ENCODE measurements around the gene SNX9. TPM values are rescaled to one million over a fixed set of nuclear protein-coding genes. Genes with fewer than 3 reads are reported as not detected.
"Not testable (repeated sequence)": the region's sequence is repeated elsewhere in the genome, so short reads cannot be mapped to it uniquely, and the experiment has no call there.

Gene SNX9
- total RNA-seq, 2 experiments from 2014 or later: 59.3 to 59.7 TPM

- no peak for DNase-seq
- Mint-ChIP-seq H3K4me3 (no peak overlapping the region), H3K4me1 (ENCODE audit: low read depth) (peaks cover 47% of the 10 kb centered on the region), H3K27me3 (no peaks in the 10 kb centered on the region), H3K36me3 (peaks cover 74% of the 10 kb centered on the region), H3K9me3 (no peaks in the 10 kb centered on the region), H3K27ac (no peak overlapping the region)
- ChIA-PET POLR2A (no interaction called here), CTCF (interaction anchor here (1.3 kb wide), 1 partner anchor 39 kb away, joined by 4 read pairs; the partner anchor contains the start of gene SYNJ2)
- intact Hi-C loops (cut with micrococcal nuclease): no loop called here
Observed at GRCh38 chr6:157942351-157942750, 119.3 kb downstream of the SNX9 start.

- no peaks in the 10 kb centered on the region for H3K9me3 Mint-ChIP-seq
- intact Hi-C loops (cut with micrococcal nuclease): no loop called here
- H3K4me3 Mint-ChIP-seq: no peak overlapping the region
- ChIA-PET POLR2A (no interaction called here), CTCF (interaction anchor here (1.3 kb wide), 1 partner anchor 38 kb away, joined by 4 read pairs; the partner anchor contains the start of gene SYNJ2)
- no peak overlapping the region for H3K27ac Mint-ChIP-seq
- DNase-seq: no peak
- no peaks in the 10 kb centered on the region for H3K27me3 Mint-ChIP-seq
- H3K36me3 Mint-ChIP-seq: peaks cover 73% of the 10 kb centered on the region
- peaks cover 47% of the 10 kb centered on the region for H3K4me1 Mint-ChIP-seq (ENCODE audit: low read depth)
Observed at GRCh38 chr6:157943249-157943963, 120.4 kb downstream of the SNX9 start.

GRCh38 chr6:157943964-157944283 lies 120.9 kb downstream of the SNX9 start:
- POLR2A ChIA-PET: no interaction called here
- intact Hi-C loops (cut with micrococcal nuclease): no loop called here
- H3K27ac Mint-ChIP-seq: no peak overlapping the region
- H3K36me3 Mint-ChIP-seq: peaks cover 73% of the 10 kb centered on the region
- DNase-seq: no peak
- no peak overlapping the region for H3K4me3 Mint-ChIP-seq
- H3K27me3 Mint-ChIP-seq: no peaks in the 10 kb centered on the region
- H3K4me1 Mint-ChIP-seq (ENCODE audit: low read depth): peaks cover 47% of the 10 kb centered on the region
- H3K9me3 Mint-ChIP-seq: peaks cover 5% of the 10 kb centered on the region
- CTCF ChIA-PET: no interaction called here

GRCh38 chr6:157944983-157945931 lies 122.2 kb downstream of the SNX9 start:
- Mint-ChIP-seq H3K36me3 (peaks cover 65% of the 10 kb centered on the region), H3K4me1 (ENCODE audit: low read depth) (peaks cover 39% of the 10 kb centered on the region), H3K9me3 (peaks cover 18% of the 10 kb centered on the region), H3K27ac (peak overlapping the region; percentile 78), H3K4me3 (no peak overlapping the region), H3K27me3 (no peaks in the 10 kb centered on the region)
- CTCF ChIA-PET: no interaction called here
- intact Hi-C loops (cut with micrococcal nuclease): no loop called here
- POLR2A ChIA-PET: no interaction called here
- DNase-seq: peak; percentile 70

DNA sequence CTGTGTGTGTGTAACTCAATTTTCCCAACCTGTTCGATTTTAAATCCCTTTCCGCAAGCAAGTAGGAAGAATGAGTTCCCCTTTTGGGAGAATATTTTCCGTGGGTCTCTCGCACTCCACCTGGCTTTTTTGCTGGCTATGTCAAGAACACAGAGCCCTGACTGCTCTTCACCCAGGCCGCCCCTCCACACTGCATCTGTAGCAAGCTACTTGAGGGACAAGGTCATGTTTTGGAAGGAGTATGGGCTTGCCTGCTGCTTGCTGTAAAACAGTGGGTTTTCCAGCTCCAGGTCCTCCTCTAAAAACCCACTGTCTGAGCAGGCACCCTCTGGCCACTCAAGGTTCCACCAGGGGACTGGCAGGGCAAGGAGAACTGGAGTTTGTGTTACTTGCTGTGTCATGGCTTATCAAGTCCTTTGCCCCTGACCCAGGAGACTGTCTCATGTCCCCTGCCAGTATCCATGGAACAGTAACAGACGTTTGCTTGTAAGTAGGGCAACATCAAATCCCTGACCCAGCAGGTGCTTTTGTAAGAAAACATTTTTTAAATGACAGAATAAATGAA lies 123.1 kb downstream of the SNX9 start:
- Mint-ChIP-seq H3K9me3 (peaks cover 26% of the 10 kb centered on the region), H3K27ac (peak overlapping the region; percentile 46), H3K4me1 (ENCODE audit: low read depth) (peaks cover 30% of the 10 kb centered on the region), H3K27me3 (no peaks in the 10 kb centered on the region), H3K4me3 (no peak overlapping the region), H3K36me3 (peaks cover 56% of the 10 kb centered on the region)
- POLR2A ChIA-PET: no interaction called here
- no peak for DNase-seq
- intact Hi-C loops (cut with micrococcal nuclease): no loop called here
- CTCF ChIA-PET: interaction anchor here (0.8 to 1.5 kb wide), 3 partner anchors 80 to 127 kb away, joined by 3 to 10 read pairs (median 3); no protein-coding TSS in a partner anchor

- CTCF ChIA-PET: interaction anchor here (0.7 to 1.5 kb wide), 6 partner anchors 73 to 281 kb away, joined by 3 to 10 read pairs (median 3); no protein-coding TSS in a partner anchor
- H3K27ac Mint-ChIP-seq: peak overlapping the region; percentile 34
- no peak overlapping the region for H3K4me3 Mint-ChIP-seq
- intact Hi-C loops (cut with micrococcal nuclease): no loop called here
- peaks cover 47% of the 10 kb centered on the region for H3K36me3 Mint-ChIP-seq
- H3K9me3 Mint-ChIP-seq: peaks cover 26% of the 10 kb centered on the region
- POLR2A ChIA-PET: no interaction called here
- DNase-seq: no peak
- peaks cover 28% of the 10 kb centered on the region for H3K4me1 Mint-ChIP-seq (ENCODE audit: low read depth)
- no peaks in the 10 kb centered on the region for H3K27me3 Mint-ChIP-seq
Observed at GRCh38 chr6:157946865-157947532, 124.0 kb downstream of the SNX9 start.

- Mint-ChIP-seq H3K9me3 (peaks cover 26% of the 10 kb centered on the region), H3K36me3 (peaks cover 15% of the 10 kb centered on the region)
- intact Hi-C loops (cut with micrococcal nuclease); H3K27ac Mint-ChIP-seq; H3K27me3 Mint-ChIP-seq; POLR2A ChIA-PET; H3K4me1 Mint-ChIP-seq (ENCODE audit: low read depth); H3K4me3 Mint-ChIP-seq; DNase-seq; CTCF ChIA-PET: not testable (repeated sequence)
Observed at GRCh38 chr6:157950899-157951298, 127.9 kb downstream of the SNX9 start.

GRCh38 chr6:157951828-157952227 lies 128.8 kb downstream of the SNX9 start:
- DNase-seq: no peak
- Mint-ChIP-seq H3K36me3 (peaks cover 8% of the 10 kb centered on the region), H3K4me1 (ENCODE audit: low read depth) (peaks cover 2% of the 10 kb centered on the region), H3K9me3 (peaks cover 26% of the 10 kb centered on the region), H3K27me3 (no peaks in the 10 kb centered on the region), H3K27ac (no peak overlapping the region), H3K4me3 (no peak overlapping the region)
- POLR2A ChIA-PET: no interaction called here
- intact Hi-C loops (cut with micrococcal nuclease): no loop called here
- CTCF ChIA-PET: interaction anchor here (0.6 kb wide), 1 partner anchor 291 kb away, joined by 3 read pairs; no protein-coding TSS in a partner anchor

DNA sequence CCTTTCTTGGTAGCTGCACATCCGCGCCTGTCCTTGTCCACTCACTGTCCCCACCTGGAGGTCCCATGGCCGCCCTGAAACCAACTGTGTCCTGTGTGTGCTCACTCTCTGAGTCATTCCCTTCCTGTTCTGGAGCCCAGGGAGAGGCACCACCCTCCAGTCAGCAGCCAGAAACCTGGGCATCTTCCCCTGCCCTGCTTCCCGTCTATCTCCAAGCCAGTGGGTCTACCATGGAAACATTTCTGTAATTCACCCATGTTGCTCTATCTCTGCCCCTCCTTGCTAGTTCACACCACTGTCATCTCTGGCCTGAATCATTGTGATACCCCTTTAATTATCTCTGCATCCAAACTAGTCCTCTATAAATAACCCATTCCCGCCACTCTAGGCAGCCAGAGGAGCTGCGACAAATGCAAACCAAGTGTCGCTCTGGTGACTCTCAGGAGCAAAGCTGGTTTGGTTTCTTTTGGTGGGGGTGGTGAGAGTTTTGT lies 129.9 kb downstream of the SNX9 start:
- H3K9me3 Mint-ChIP-seq: peaks cover 30% of the 10 kb centered on the region
- CTCF ChIA-PET: interaction anchor here (0.6 kb wide), 1 partner anchor 701 kb away, joined by 4 read pairs; no protein-coding TSS in a partner anchor
- no peaks in the 10 kb centered on the region for H3K27me3 Mint-ChIP-seq
- H3K4me3 Mint-ChIP-seq: no peak overlapping the region
- no peaks in the 10 kb centered on the region for H3K4me1 Mint-ChIP-seq (ENCODE audit: low read depth)
- DNase-seq: no peak
- peaks cover 8% of the 10 kb centered on the region for H3K36me3 Mint-ChIP-seq
- H3K27ac Mint-ChIP-seq: no peak overlapping the region
- POLR2A ChIA-PET: no interaction called here
- intact Hi-C loops (cut with micrococcal nuclease): no loop called here

DNA sequence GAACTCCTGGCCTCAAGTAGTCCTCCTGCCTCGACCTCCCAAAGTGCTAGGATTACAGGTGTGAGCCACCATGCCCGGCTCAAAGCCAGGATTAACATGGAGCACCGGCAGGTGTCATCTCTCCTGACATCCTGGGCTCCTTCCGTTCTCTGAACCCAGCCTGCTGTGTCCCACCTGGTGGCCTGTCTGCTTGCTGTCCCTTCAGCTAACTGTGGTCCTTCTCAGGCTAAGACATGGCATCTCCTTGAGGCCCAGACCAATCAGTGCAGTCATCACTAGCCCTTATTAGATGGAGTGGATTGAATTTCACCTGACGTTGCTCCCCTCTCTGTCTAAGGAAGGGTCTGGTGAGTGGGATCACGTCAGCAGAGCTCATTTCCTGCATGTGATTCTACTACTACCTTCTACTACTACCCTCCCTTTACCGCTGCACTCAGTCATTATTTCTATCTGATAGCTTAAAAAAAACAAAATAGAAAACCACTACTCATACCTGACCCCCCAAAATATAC lies 130.6 kb downstream of the SNX9 start:
- ChIA-PET CTCF (no interaction called here), POLR2A (no interaction called here)
- Mint-ChIP-seq H3K36me3 (peaks cover 10% of the 10 kb centered on the region), H3K27ac (no peak overlapping the region), H3K27me3 (no peaks in the 10 kb centered on the region), H3K4me3 (no peak overlapping the region), H3K4me1 (ENCODE audit: low read depth) (no peaks in the 10 kb centered on the region), H3K9me3 (peaks cover 33% of the 10 kb centered on the region)
- intact Hi-C loops (cut with micrococcal nuclease): no loop called here
- no peak for DNase-seq

DNA sequence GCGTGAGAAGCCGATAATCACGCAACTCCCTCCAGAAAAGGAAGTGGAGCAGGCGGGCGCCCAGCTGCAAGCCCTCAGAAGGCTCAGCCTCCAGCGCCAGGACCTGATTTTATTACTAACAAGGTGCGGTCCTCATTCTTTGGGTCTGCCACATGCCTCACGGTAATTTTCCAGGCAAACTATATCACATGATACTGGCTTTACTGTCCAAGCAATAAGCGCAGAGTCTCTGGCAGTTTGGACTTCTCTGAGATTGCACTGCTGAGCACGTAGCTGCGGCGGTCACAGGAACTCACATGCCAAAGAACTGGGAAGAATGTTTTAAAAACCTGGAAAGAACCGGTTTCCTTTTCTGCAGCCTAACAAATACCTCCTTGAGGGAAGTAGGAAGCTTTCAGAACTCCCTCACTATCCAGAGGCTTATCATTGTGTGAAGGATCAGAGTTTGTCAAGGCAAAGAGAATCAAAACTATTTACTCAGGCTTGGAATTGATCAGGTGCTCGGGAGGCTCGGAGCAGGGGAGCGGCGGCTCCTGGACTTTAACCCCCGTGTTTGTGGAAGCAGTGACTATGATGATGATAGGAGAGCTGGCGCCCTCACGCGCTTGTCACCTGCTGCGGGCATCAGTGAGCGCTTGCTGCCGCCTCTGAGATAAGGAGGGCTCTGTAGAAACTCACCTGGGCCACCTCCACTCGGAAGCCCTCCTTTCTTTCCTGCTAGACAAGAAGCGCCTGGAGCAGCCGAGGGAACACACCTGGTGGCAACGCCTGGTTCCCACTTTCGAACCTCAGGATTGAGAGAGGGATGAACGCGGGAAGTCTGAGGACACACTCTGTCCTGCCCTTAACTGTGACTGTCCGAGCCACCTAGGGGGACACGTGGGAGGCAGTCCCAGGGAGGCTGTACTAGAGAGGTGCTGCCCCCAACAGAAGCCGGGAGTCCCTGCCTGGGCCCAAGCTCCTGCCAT lies 131.4 kb downstream of the SNX9 start:
- ChIA-PET CTCF (no interaction called here), POLR2A (no interaction called here)
- no peak overlapping the region for H3K27ac Mint-ChIP-seq

More for the DNA sequence above, 131.4 kb downstream of the SNX9 start:
- H3K9me3 Mint-ChIP-seq: peaks cover 32% of the 10 kb centered on the region
- no peaks in the 10 kb centered on the region for H3K27me3 Mint-ChIP-seq
- peaks cover 9% of the 10 kb centered on the region for H3K36me3 Mint-ChIP-seq
- intact Hi-C loops (cut with micrococcal nuclease): no loop called here
- no peak for DNase-seq
- H3K4me3 Mint-ChIP-seq: no peak overlapping the region
- H3K4me1 Mint-ChIP-seq (ENCODE audit: low read depth): no peaks in the 10 kb centered on the region
